A673 (cell line): ENCODE results near the gene PRIM1.
"Not testable (repeated sequence)": the region's sequence is repeated elsewhere in the genome, so short reads cannot be mapped to it uniquely, and the experiment has no call there.

Experiments
- CTCF ChIP-seq: fragments of 300-800, 200-600 bp; sonication (generic); conservative IDR thresholded peaks from 2 replicates; pipeline ENCODE4 v1.5.1; 2017; ENCODE audit warnings: low read depth, mild to moderate bottlenecking, antibody characterized with exemption, low read length, moderate library complexity, mixed read lengths
- EZH2 ChIP-seq: fragments of 200-600 bp; sonication (generic); IDR thresholded peaks from 2 replicates; pipeline ENCODE4 v1.6.1; 2017; ENCODE audit warnings: borderline replicate concordance, low read depth, mild to moderate bottlenecking, mixed read lengths, antibody characterized with exemption, low read length; ENCODE audit not compliant: poor library complexity, severe bottlenecking

GRCh38 chr12:56795791-56796190, 43.7 kb upstream of the PRIM1 start:
- not testable (repeated sequence) for TF ChIP-seq CTCF, EZH2
